Endothelial cell of umbilical vein (primary cell): ENCODE results near the gene IL3RA. TPM values are rescaled to one million over a fixed set of nuclear protein-coding genes. Genes with fewer than 3 reads are reported as not detected.

Experiments used
- BruUV-seq: library from RNA; stranded (reverse); fragments of 400-500 nt; replicated peaks from 2 replicates; lab custom pipeline; 2021; lab: Mats Ljungman, UMichigan
- CTCF ChIA-PET: fragments of 300-600, 350-600 bp; sonication (Branson Sonifier 250); formaldehyde crosslinking; loops from one replicate; lab custom pipeline; 2021; ENCODE audit warnings: antibody characterized with exemption, inconsistent platforms; lab: Charles Lee
- POLR2A ChIA-PET: fragments of 300-600, 350-600 bp; sonication (Branson Sonifier 250); formaldehyde crosslinking; loops from one replicate; lab custom pipeline; 2021; ENCODE audit warnings: antibody characterized with exemption, inconsistent platforms; lab: Charles Lee
- DNase-seq: peaks from one replicate; pipeline ENCODE4 v3.0.0-alpha.2; 2011; ENCODE audit warnings: low read depth, low spot score
- FAIRE-seq: peaks from 2 replicates; lab custom pipeline; 2011; peaks lifted over from hg19 to GRCh38; lab: Jason Lieb, UNC
- H2AFZ ChIP-seq: 2 replicates; pipeline ENCODE4 v1.6.0; 2012; ENCODE audit warnings: low read depth, low read length, control low read depth, inconsistent platforms
- H3K27ac ChIP-seq: 2 replicates; pipeline ENCODE4 v1.5.1; 2011; ENCODE audit warnings: low read depth, mild to moderate bottlenecking, control low read depth, low read length, moderate library complexity; ENCODE audit not compliant: insufficient read depth
- H3K27me3 ChIP-seq, 2 experiments: 2 replicates each; pipeline versions ENCODE4 v1.6.0 to v1.6.1; 2011; ENCODE audit warnings: low read length in 2 of 2, mixed read lengths in 1 of 2; ENCODE audit not compliant: control insufficient read depth in 2 of 2, insufficient read depth in 2 of 2
- H3K36me3 ChIP-seq, 2 experiments: 2 replicates in 1 of 2; 3 replicates in 1 of 2; pipeline ENCODE4 v1.5.1; 2011; ENCODE audit warnings: low read length in 2 of 2, mild to moderate bottlenecking in 1 of 2, moderate library complexity in 1 of 2; ENCODE audit not compliant: control insufficient read depth in 2 of 2, insufficient read depth in 2 of 2; ENCODE audit errors: extremely low read depth in 1 of 2
- H3K4me1 ChIP-seq: 3 replicates; pipeline ENCODE4 v1.5.1; 2011; ENCODE audit warnings: mild to moderate bottlenecking, low read length; ENCODE audit not compliant: control insufficient read depth, insufficient read depth; ENCODE audit errors: extremely low read depth
- H3K4me2 ChIP-seq: 2 replicates; pipeline ENCODE4 v1.6.1; 2011; ENCODE audit warnings: low read length, control low read depth, mixed read lengths; ENCODE audit not compliant: insufficient read depth
- H3K4me3 ChIP-seq, 3 experiments: fragments of 200-600 bp in 1 of 3; sonication (generic), shearing (Covaris generic) in 1 of 3; replicated peaks in 1 of 3; 2 replicates each; pipeline ENCODE4 v1.5.1; 2011 to 2016; ENCODE audit warnings: control low read depth in 3 of 3, low read length in 3 of 3, mild to moderate bottlenecking in 2 of 3, inconsistent platforms in 1 of 3, low read depth in 1 of 3, moderate library complexity in 1 of 3; ENCODE audit not compliant: insufficient read depth in 1 of 3
- H3K79me2 ChIP-seq: 2 replicates; pipeline ENCODE4 v1.6.0; 2012; ENCODE audit warnings: low read length, inconsistent platforms; ENCODE audit not compliant: control insufficient read depth, insufficient read depth
- H3K9ac ChIP-seq: replicated peaks from 2 replicates; pipeline ENCODE3; 2011; ENCODE audit warnings: low read length, control low read depth; ENCODE audit not compliant: insufficient read depth; ENCODE audit errors: extremely low read depth
- H3K9me1 ChIP-seq: replicated peaks from 3 replicates; pipeline ENCODE4 v1.6.0; 2011; ENCODE audit warnings: mild to moderate bottlenecking, low read length; ENCODE audit not compliant: control insufficient read depth, insufficient read depth; ENCODE audit errors: extremely low read depth
- H3K9me3 ChIP-seq: replicated peaks from 2 replicates; pipeline ENCODE4 v1.5.1; 2012; ENCODE audit warnings: low read length, inconsistent platforms; ENCODE audit not compliant: control insufficient read depth, insufficient read depth
- H4K20me1 ChIP-seq: replicated peaks from 2 replicates; pipeline ENCODE3; 2011; ENCODE audit warnings: mild to moderate bottlenecking, low read length; ENCODE audit not compliant: control insufficient read depth, insufficient read depth; ENCODE audit errors: extremely low read depth
- FOS ChIP-seq: IDR thresholded peaks from 2 replicates; pipeline ENCODE4 v1.6.1; 2011; ENCODE audit warnings: mild to moderate bottlenecking, low read length, moderate library complexity, borderline replicate concordance; ENCODE audit not compliant: insufficient read depth
- GATA2 ChIP-seq: IDR thresholded peaks from 2 replicates; pipeline ENCODE4 v1.7.0; 2011; ENCODE audit warnings: low read depth, mild to moderate bottlenecking, moderate library complexity, mixed read lengths, low read length; ENCODE audit not compliant: insufficient read length, insufficient read depth
- JUN ChIP-seq: IDR thresholded peaks from 2 replicates; pipeline ENCODE4 v1.6.1; 2011; ENCODE audit warnings: borderline replicate concordance, low read depth; ENCODE audit not compliant: insufficient read length, insufficient read depth
- MYC ChIP-seq: IDR thresholded peaks from one replicate; pipeline ENCODE4 v1.6.1; 2011; ENCODE audit warnings: mild to moderate bottlenecking, low read depth, low read length
- POLR2A ChIP-seq: IDR thresholded peaks from 2 replicates; pipeline ENCODE4 v1.6.1; 2012; ENCODE audit warnings: low read depth, mild to moderate bottlenecking, control low read depth, low read length
- POLR2AphosphoS5 ChIP-seq: IDR thresholded peaks from 2 replicates; pipeline ENCODE4 v1.6.1; 2012; ENCODE audit warnings: low read depth, mild to moderate bottlenecking, control low read depth, low read length, moderate library complexity; ENCODE audit not compliant: insufficient read depth
- dilution Hi-C: fragments of 300-500 bp; cut with MboI; formaldehyde crosslinking; loops from one replicate; pipeline ENCODE4 v1.15.0; 2019; ENCODE audit warnings: low sequenced_read_pairs; ENCODE audit not compliant: extremely low pct_ligation_motif_present
- intact Hi-C: fragments of 100-400 bp; cut with micrococcal nuclease; formaldehyde crosslinking; loops from one replicate; pipeline ENCODE4 v1.10.0; 2022
- polyA plus RNA-seq, 4 experiments: library from polyadenylated mRNA; depleted of rRNA in 3 of 4; stranded (reverse) in 3 of 4; unstranded in 1 of 4; fragments of >200 nt; gene quantifications; 2 replicates each; pipeline versions ENCODE4 v1.2.1 to v1.2.3, GENCODE V29; 2011 to 2012; ENCODE audit warnings: missing spikeins in 1 of 4
- total RNA-seq: library from RNA; stranded (reverse); gene quantifications from 2 replicates; pipeline ENCODE4 v1.2.3, GENCODE V29; 2021
- TF ChIP-seq, protein P1 (sequence below), 2 donors: IDR thresholded peaks; 1 replicate in 1 of 2; 2 replicates in 1 of 2; pipeline ENCODE4 v1.5.1; 2011; ENCODE audit warnings: low read length in 2 of 2, mild to moderate bottlenecking in 2 of 2, moderate library complexity in 2 of 2, control low read depth in 1 of 2, inconsistent platforms in 1 of 2, low read depth in 1 of 2; ENCODE audit not compliant: insufficient read depth in 1 of 2; ENCODE audit errors: extremely low read depth in 1 of 2
- TF ChIP-seq, protein P2 (sequence below): IDR thresholded peaks from 2 replicates; pipeline ENCODE4 v1.6.1; 2011; ENCODE audit not compliant: insufficient read depth, insufficient read length

The IL3RA gene
- total and polyA plus RNA-seq, 2 donors (not counting 3 experiments of a cell fraction or from before 2014, with no cell fraction given): 28.9 to 35.1 TPM

DNA sequence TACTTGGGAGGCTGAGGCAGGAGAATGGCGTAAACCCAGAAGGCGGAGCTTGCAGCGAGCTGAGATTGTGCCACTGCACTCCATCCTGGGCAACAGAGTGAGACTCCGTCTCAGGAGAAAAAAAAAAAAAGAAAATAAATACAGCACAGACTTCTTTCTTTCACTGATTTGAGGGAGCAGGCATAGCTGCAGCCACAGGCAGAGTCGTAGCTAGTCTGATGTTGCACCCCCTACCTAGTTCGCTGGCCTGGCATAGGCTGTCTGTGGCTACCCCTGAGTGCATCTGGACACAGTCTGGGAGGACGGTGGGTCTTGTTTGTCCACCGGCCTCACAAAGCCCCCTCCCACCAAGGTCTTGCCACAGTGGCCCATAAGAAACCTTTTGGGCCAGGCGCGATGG is 21.4 kb downstream of the IL3RA start:
- Histone ChIP-seq H2AFZ (no peak overlapping the region), H3K27me3 (no peaks in the 10 kb centered on the region), H3K36me3 (peaks cover 0 to 2% of the 10 kb centered on the region in 2 experiments), H4K20me1 (no peaks in the 10 kb centered on the region), H3K9ac (no peak overlapping the region), H3K4me3 (no peak overlapping the region), H3K4me1 (no peaks in the 10 kb centered on the region), H3K27ac (no peak overlapping the region), H3K9me3 (no peaks in the 10 kb centered on the region), H3K79me2 (no peaks in the 10 kb centered on the region), H3K4me2 (no peak overlapping the region), H3K9me1 (no peaks in the 10 kb centered on the region)
- no peak for FAIRE-seq
- no TSS peak for BruUV-seq
- dilution Hi-C loops (no loop called here), intact Hi-C loops (loop anchor here (2.0 to 5.0 kb wide), 2 partner anchors 34 to 35 kb away; partner anchors contain the start of gene SLC25A6)
- TF ChIP-seq POLR2A (no peak), POLR2AphosphoS5 (no peak), GATA2 (no peak), MYC (no peak), JUN (no peak), FOS (no peak)
- TF ChIP-seq, protein P1, sequence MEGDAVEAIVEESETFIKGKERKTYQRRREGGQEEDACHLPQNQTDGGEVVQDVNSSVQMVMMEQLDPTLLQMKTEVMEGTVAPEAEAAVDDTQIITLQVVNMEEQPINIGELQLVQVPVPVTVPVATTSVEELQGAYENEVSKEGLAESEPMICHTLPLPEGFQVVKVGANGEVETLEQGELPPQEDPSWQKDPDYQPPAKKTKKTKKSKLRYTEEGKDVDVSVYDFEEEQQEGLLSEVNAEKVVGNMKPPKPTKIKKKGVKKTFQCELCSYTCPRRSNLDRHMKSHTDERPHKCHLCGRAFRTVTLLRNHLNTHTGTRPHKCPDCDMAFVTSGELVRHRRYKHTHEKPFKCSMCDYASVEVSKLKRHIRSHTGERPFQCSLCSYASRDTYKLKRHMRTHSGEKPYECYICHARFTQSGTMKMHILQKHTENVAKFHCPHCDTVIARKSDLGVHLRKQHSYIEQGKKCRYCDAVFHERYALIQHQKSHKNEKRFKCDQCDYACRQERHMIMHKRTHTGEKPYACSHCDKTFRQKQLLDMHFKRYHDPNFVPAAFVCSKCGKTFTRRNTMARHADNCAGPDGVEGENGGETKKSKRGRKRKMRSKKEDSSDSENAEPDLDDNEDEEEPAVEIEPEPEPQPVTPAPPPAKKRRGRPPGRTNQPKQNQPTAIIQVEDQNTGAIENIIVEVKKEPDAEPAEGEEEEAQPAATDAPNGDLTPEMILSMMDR (IDR thresholded peaks at IDR 0.05; ENCODE audit: extremely low read depth in 1 of 2, insufficient read depth in 1 of 2, low read depth in 1 of 2, low read length in 2 of 2): no peak
- TF ChIP-seq, protein P2, sequence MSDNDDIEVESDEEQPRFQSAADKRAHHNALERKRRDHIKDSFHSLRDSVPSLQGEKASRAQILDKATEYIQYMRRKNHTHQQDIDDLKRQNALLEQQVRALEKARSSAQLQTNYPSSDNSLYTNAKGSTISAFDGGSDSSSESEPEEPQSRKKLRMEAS: no peak
- POLR2A ChIA-PET: no interaction called here
- CTCF ChIA-PET: no interaction called here
- DNase-seq: no peak
